Peyer's patch (tissue), 4 donors: Measurements from ENCODE around the gene ALDH18A1.

ENCODE experiments used
- POLR2A ChIP-seq, 2 donors: fragments of 450-650 bp; IDR thresholded peaks; one replicate each; pipeline ENCODE4 v1.5.1; 2017; ENCODE audit warnings: antibody characterized with exemption in 2 of 2, mild to moderate bottlenecking in 2 of 2, moderate library complexity in 2 of 2
- TF ChIP-seq, protein P1 (sequence below), 6 experiments: fragments of 450-650 bp in 4 of 6; fragments of 200-600 bp in 2 of 6; sonication (generic) in 1 of 6; IDR thresholded peaks; one replicate each; pipeline ENCODE4 v1.5.1; 2017 to 2019; ENCODE audit warnings: antibody characterized with exemption in 6 of 6, mild to moderate bottlenecking in 3 of 6, moderate library complexity in 1 of 6

DNA sequence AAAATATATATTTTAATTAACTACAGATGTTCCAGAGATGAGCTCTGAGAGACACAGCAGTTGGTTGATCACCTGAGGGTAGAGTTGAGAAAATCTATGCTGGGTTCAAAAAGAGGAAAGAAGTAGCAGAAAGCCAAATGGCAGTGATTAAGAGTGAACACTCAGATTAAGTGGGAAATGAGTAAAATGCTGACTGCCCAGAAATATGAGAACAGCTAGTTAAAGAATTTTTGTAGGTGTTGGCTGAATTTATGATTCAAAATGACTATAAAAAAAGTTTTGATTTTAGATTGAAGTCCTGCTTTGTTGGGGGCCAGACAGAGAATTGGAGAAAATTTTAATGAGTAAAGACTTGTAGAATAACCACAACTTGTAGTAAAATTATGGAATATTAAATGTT is 27.5 kb upstream of the ALDH18A1 start:
- TF ChIP-seq, protein P1, sequence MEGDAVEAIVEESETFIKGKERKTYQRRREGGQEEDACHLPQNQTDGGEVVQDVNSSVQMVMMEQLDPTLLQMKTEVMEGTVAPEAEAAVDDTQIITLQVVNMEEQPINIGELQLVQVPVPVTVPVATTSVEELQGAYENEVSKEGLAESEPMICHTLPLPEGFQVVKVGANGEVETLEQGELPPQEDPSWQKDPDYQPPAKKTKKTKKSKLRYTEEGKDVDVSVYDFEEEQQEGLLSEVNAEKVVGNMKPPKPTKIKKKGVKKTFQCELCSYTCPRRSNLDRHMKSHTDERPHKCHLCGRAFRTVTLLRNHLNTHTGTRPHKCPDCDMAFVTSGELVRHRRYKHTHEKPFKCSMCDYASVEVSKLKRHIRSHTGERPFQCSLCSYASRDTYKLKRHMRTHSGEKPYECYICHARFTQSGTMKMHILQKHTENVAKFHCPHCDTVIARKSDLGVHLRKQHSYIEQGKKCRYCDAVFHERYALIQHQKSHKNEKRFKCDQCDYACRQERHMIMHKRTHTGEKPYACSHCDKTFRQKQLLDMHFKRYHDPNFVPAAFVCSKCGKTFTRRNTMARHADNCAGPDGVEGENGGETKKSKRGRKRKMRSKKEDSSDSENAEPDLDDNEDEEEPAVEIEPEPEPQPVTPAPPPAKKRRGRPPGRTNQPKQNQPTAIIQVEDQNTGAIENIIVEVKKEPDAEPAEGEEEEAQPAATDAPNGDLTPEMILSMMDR (IDR thresholded peaks at IDR 0.05): no peak
- TF ChIP-seq POLR2A (IDR thresholded peaks at IDR 0.05): no peak
